Upper lobe of right lung (tissue), 1 donor: ENCODE data around the gene ANKRD34B. TPM values are rescaled to one million over a fixed set of nuclear protein-coding genes. Genes with fewer than 3 reads are reported as not detected.
"Not testable (repeated sequence)": the region's sequence is repeated elsewhere in the genome, so short reads cannot be mapped to it uniquely, and the experiment has no call there.

Experiments used
- ATAC-seq: fragments of 200-7000 bp; cut with Tn5 transposase; one replicate; pipeline ENCODE4 v1.9.1; 2020; ENCODE audit warnings: mild to moderate bottlenecking, moderate library complexity
- DNase-seq: peaks from one replicate; pipeline ENCODE4 v3.0.0-alpha.2; 2020
- H3K27ac ChIP-seq: fragments of 200-600 bp; one replicate; pipeline ENCODE4 v1.8.0; 2022
- H3K27me3 ChIP-seq: fragments of 200-600 bp; one replicate; pipeline ENCODE4 v1.8.0; 2022; ENCODE audit warnings: mild to moderate bottlenecking
- H3K36me3 ChIP-seq: fragments of 200-600 bp; one replicate; pipeline ENCODE4 v1.8.0; 2022
- H3K4me1 ChIP-seq: fragments of 200-600 bp; one replicate; pipeline ENCODE4 v1.8.0; 2022
- H3K4me3 ChIP-seq: fragments of 200-600 bp; one replicate; pipeline ENCODE4 v1.8.0; 2022; ENCODE audit warnings: mild to moderate bottlenecking
- H3K9me3 ChIP-seq: fragments of 200-600 bp; one replicate; pipeline ENCODE4 v1.8.0; 2022
- intact Hi-C: fragments of 100-400 bp; cut with DNase I; formaldehyde crosslinking; loops from one replicate; pipeline ENCODE4 v1.11.0; 2022
- total RNA-seq: library from RNA; stranded (reverse); fragmentation: NEBNext Ultra II Directional; extraction: Animal tissue kit (Norgen Biotek cat#: 25700); gene quantifications from one replicate; pipeline ENCODE4 v1.2.1, GENCODE V29; 2021
- TF ChIP-seq, protein P1 (sequence below): fragments of 200-600 bp; IDR thresholded peaks from one replicate; pipeline ENCODE4 v1.8.0; 2022; ENCODE audit warnings: antibody characterized with exemption
- donor health status: DM: no; HTN: yes; CAD: no; lungs with severe emphysema.

Gene ANKRD34B
- total RNA-seq, 1 donor from 2014 or later, result 0.35 TPM

DNA sequence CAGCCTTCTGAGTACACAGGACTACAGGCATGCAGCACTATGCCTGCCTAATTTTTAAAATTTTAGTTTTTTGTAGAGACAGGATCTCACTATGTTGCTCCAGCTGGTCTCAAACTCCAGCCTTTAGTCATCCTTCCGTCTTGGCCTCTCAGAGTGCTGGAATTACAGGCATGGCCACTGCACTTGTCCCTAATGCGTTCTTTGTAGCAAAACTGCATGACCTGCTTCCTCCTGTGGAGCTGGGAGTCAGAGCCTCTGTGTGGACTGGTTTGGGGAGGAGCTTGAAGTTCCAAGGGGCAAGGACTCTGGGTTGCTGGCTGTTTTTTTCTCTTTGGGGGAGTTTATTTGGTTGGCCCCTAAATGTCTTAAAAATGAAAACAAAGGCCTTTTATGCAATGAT lies 22.7 kb upstream of the ANKRD34B start:
- no peaks in the 10 kb centered on the region for H3K4me1 ChIP-seq
- H3K36me3 ChIP-seq, result no peaks in the 10 kb centered on the region
- H3K27ac ChIP-seq, result no peak overlapping the region
- ATAC-seq (peak; percentile 45), DNase-seq (no peak)
- no peak overlapping the region for H3K4me3 ChIP-seq
- TF ChIP-seq, protein P1, sequence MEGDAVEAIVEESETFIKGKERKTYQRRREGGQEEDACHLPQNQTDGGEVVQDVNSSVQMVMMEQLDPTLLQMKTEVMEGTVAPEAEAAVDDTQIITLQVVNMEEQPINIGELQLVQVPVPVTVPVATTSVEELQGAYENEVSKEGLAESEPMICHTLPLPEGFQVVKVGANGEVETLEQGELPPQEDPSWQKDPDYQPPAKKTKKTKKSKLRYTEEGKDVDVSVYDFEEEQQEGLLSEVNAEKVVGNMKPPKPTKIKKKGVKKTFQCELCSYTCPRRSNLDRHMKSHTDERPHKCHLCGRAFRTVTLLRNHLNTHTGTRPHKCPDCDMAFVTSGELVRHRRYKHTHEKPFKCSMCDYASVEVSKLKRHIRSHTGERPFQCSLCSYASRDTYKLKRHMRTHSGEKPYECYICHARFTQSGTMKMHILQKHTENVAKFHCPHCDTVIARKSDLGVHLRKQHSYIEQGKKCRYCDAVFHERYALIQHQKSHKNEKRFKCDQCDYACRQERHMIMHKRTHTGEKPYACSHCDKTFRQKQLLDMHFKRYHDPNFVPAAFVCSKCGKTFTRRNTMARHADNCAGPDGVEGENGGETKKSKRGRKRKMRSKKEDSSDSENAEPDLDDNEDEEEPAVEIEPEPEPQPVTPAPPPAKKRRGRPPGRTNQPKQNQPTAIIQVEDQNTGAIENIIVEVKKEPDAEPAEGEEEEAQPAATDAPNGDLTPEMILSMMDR, result no peak
- H3K27me3 ChIP-seq, result no peaks in the 10 kb centered on the region
- intact Hi-C loops, result no loop called here
- no peaks in the 10 kb centered on the region for H3K9me3 ChIP-seq

DNA sequence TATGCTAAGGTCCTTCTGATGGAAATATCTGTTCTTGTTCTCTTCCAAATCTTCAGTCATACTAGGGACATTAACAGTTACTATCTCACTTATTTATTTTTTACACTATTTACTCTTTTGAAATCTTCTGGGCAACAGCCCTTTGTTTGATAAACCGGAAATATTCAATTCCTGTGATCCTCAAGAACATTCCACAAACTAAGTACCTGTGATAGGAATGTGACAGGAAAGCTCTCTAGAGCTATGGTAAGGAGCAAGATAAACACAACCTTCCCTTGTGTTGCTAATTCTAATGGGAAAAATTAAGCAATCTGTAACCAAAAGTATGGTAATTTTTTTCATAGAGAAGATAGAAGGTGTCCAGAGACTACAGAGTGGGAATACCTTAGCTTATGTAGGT lies 22.0 kb upstream of the ANKRD34B start:
- H3K36me3 ChIP-seq, result no peaks in the 10 kb centered on the region
- H3K9me3 ChIP-seq, result no peaks in the 10 kb centered on the region
- DNase-seq, result no peak
- intact Hi-C loops, result no loop called here
- no peak overlapping the region for H3K27ac ChIP-seq
- H3K4me3 ChIP-seq, result no peak overlapping the region
- no peaks in the 10 kb centered on the region for H3K4me1 ChIP-seq
- H3K27me3 ChIP-seq, result no peaks in the 10 kb centered on the region
- TF ChIP-seq, protein P1, result no peak
- peak; percentile 73 for ATAC-seq

DNA sequence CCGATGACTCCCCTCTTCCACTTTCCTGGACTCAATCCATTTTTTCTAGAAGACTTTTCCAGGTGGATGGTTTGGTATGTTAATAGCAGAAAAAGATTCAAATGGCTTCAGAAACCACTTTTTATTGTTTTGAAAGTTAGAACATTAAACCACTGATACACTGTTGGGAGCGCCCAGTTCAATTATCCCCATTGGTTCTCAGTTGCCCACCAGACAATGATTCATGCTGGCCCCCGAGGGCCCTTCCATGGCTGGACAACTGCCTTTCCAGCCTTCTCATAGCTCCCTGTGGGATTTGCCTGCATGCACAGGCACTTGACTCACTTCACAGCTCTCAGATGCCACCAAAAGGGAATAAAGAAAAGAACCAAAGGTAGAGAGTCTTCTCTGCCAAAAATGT lies 21.3 kb upstream of the ANKRD34B start:
- TF ChIP-seq, protein P1, result no peak
- Histone ChIP-seq H3K27me3 (no peaks in the 10 kb centered on the region), H3K36me3 (no peaks in the 10 kb centered on the region), H3K27ac (no peak overlapping the region), H3K4me1 (no peaks in the 10 kb centered on the region), H3K4me3 (no peak overlapping the region), H3K9me3 (no peaks in the 10 kb centered on the region)
- intact Hi-C loops, result no loop called here
- ATAC-seq (no peak), DNase-seq (no peak)

DNA sequence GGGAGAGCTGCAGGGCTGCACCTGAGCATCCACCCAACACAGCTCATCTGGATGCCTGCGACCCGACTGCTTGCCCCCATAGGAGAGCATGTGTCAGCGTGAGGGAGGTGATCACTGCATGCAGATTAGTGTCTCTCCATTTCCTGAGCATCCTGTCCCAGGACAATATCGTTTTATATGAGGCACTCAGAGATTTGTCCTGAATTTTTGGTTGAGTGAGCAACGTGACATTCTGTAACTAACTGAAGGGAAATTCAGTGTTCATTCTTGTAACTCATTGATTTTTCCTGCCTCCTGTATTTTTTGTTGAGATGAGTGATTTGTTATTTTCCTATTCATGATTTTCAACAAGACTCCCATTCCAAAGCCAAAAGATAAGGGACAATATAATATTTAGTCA lies 20.7 kb upstream of the ANKRD34B start:
- TF ChIP-seq, protein P1, result no peak
- intact Hi-C loops, result no loop called here
- DNase-seq (no peak), ATAC-seq (no peak)
- Histone ChIP-seq H3K4me1 (no peaks in the 10 kb centered on the region), H3K27me3 (no peaks in the 10 kb centered on the region), H3K4me3 (no peak overlapping the region), H3K9me3 (no peaks in the 10 kb centered on the region), H3K36me3 (no peaks in the 10 kb centered on the region), H3K27ac (no peak overlapping the region)

DNA sequence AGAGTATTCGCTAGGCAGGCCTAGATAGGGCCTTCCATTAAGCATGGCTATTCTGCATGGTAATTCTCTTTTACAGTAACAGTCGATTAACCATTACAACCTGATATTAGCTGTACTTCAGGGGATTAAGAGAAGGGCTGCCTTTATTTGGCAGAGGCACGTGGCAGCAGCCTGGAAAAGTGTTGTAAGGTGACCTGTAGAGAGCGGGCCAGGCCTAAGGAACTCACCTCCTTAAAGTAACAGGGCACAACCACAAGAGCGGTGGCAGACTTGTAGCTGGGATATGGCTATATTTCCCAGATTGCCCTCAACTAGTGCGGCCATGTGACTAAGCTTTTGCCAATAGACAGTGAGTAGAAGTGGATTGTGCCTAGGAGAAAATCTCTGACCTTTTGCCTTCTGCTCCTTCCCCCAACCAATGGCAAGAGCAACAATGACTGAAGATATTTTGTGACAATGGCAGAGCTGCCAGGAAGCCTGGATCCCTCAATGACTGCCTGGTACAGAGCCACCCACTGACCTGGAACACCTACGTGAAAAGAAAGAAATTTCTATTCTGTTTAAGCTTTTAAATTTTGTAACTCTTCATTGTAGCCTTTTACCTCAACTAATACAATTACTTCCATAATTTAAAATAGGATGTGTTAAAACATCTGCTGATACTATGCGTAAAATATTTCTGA lies 18.9 kb upstream of the ANKRD34B start:
- TF ChIP-seq, protein P1, result no peak
- Histone ChIP-seq H3K4me1 (no peaks in the 10 kb centered on the region), H3K36me3 (no peaks in the 10 kb centered on the region), H3K27ac (no peak overlapping the region), H3K27me3 (no peaks in the 10 kb centered on the region), H3K4me3 (no peak overlapping the region), H3K9me3 (no peaks in the 10 kb centered on the region)
- intact Hi-C loops, result no loop called here
- ATAC-seq (peak; percentile 23), DNase-seq (no peak)

DNA sequence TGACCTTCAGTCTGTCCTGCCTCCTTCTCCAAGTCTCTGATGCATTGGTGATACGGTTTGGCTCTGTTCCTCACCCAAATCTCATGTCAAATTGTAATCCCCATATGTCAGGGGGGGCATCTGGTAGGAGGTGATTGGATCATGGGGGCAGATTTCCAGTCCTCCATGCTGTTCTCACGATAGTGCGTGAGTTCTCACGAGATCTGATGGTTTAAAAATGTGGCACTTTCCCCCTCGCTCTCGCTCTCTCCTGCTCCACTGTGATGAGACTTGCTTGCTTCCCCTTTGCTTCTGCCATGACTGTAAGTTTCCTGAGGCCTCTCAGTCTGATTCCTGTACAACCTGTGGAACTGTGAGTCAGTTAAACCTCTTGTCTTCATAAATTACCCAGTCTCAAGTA lies 14.7 kb upstream of the ANKRD34B start:
- no peaks in the 10 kb centered on the region for H3K27me3 ChIP-seq
- TF ChIP-seq, protein P1, result no peak

DNA sequence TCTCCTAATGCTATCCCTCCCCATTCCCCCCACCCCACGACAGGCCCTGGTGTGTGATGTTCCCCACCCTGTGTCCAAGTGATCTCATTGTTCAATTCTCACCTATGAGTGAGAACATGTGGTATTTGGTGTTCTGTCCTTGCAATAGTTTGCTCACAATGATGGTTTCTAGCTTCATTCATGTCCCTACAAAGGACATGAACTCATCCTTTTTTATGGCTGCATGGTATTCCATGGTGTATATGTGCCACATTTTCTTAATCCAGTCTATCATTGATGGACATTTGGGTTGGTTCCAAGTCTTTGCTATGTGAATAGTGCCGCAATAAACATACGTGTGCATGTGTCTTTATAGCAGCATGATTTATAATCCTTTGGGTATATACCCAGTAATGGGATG lies 10.2 kb upstream of the ANKRD34B start:
- intact Hi-C loops, H3K4me1 ChIP-seq, ATAC-seq, DNase-seq, H3K27me3 ChIP-seq, H3K36me3 ChIP-seq, H3K27ac ChIP-seq, H3K9me3 ChIP-seq, H3K4me3 ChIP-seq: not testable (repeated sequence)

More for the DNA sequence above, 14.7 kb upstream of the ANKRD34B start:
- ATAC-seq (no peak), DNase-seq (no peak)
- H3K4me1 ChIP-seq, result no peaks in the 10 kb centered on the region
- no peak overlapping the region for H3K27ac ChIP-seq
- no peaks in the 10 kb centered on the region for H3K9me3 ChIP-seq
- H3K36me3 ChIP-seq, result no peaks in the 10 kb centered on the region
- intact Hi-C loops, result no loop called here
- no peak overlapping the region for H3K4me3 ChIP-seq
